Measurements from ENCODE around the gene CCL11.
"Not testable (repeated sequence)": the region's sequence is repeated elsewhere in the genome, so short reads cannot be mapped to it uniquely, and the experiment has no call there.

The CCL11 gene

GRCh38 chr17:34307110-34307509 lies 21.6 kb downstream of the CCL11 start:
- no peak for DNase-seq (ENCODE audit: low read depth in 2 of 2)

- DNase-seq (ENCODE audit: low read depth in 2 of 2): no peak
Observed at GRCh38 chr17:34308371-34308770, 22.8 kb downstream of the CCL11 start.

DNA sequence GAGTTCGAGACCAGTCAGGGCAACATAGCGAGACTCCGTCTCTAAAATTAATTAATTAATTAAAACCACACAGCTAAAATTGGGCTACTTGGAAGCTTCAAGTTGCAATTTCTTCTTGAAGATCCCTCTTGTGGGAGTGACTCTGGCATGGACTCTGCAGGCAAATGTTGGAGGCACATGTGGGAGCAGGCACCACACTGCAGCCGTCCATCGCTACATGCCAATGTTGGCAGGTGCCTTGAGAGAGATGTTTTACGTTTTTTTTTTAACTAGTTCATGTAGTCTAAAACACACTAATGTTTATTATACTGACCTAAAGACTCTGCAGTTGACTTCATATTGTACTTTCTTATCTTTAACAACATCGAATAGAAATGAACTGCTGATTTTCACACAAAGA lies 25.7 kb downstream of the CCL11 start:
- no peak for DNase-seq (ENCODE audit: low read depth in 2 of 2)

- no peak for DNase-seq (ENCODE audit: low read depth in 2 of 2)
Observed at GRCh38 chr17:34312080-34312479, 26.5 kb downstream of the CCL11 start.

DNA sequence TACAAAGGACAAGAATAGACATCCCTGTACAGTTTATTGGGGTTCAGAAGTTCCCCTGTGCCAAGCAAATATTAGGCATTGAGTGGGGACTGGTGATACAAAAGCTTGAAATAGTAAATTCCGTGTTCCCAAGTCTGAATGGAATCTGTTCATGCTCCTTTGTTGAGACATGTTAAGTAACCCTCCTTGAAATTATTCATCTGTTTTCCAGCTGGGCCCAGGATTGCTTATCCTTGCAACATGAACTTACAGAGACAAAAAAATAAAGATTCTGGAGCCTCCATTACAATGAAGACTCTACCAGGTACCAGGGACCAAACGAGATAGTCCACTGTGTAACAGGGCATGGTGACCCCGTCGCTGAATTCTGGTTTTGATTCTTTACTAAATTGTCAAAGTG lies 27.6 kb downstream of the CCL11 start:
- no peak for DNase-seq (ENCODE audit: low read depth in 2 of 2)

GRCh38 chr17:34314279-34314678 lies 28.7 kb downstream of the CCL11 start:
- no peak for DNase-seq (ENCODE audit: low read depth in 2 of 2)

DNA sequence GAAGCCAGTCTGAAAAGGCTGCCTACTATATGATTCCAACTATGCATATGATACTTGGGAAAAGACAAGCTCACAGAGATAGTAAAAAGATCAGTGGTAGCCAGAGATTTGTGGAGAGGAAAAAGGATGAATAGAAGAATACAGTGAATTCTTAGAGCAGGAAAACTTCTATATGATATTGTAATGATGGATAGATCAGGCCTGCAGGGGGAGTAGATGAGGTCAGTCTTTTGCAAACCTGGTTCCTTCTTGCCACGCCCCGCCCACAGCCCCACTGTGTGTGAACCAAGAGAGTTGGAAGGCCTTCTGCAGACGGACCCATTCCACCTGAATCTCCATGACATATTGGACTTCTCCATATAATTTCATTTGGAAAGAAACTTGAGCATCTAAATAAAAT lies 32.9 kb downstream of the CCL11 start:
- DNase-seq (ENCODE audit: low read depth in 2 of 2): peak in 1 of 2 donors; percentile 7

DNA sequence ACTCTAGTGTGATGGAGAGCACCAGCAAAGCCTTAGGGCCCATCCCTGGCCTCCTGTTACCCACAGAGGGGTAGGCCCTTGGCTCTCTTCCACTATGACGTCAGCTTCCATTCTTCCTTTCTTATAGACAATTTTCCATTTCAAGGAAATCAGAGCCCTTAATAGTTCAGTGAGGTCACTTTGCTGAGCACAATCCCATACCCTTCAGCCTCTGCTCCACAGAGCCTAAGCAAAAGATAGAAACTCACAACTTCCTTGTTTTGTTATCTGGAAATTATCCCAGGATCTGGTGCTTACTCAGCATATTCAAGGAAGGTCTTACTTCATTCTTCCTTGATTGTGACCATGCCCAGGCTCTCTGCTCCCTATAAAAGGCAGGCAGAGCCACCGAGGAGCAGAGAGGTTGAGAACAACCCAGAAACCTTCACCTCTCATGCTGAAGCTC lies 33.5 kb downstream of the CCL11 start, which contains the start of gene CCL8:
CCL8 (plus strand) TSS at position 397 of the 445 bp plus-strand sequence. CDS start 67 bp downstream, outside the sequence.
- DNase-seq (ENCODE audit: low read depth in 2 of 2): no peak

DNA sequence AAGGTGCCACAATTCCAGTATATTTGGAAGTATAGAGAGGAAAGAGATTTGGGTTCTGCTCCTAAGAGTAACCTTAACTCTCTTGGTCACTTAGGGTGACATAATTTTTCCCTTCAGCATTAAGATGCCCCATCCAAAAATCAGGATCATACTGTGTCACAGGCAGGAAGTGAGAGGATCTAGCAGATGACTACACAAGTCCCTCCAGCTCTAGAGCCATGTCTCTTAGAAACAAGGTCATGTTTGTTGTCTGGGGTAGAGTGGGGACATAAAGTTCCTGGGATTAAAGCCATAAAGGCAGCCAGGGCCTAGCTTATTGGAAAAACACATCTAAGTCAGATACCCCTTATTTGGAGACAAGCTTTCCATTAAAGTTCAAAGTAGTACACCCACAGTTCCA lies 36.4 kb downstream of the CCL11 start:
- no peak for DNase-seq (ENCODE audit: low read depth in 2 of 2)

DNA sequence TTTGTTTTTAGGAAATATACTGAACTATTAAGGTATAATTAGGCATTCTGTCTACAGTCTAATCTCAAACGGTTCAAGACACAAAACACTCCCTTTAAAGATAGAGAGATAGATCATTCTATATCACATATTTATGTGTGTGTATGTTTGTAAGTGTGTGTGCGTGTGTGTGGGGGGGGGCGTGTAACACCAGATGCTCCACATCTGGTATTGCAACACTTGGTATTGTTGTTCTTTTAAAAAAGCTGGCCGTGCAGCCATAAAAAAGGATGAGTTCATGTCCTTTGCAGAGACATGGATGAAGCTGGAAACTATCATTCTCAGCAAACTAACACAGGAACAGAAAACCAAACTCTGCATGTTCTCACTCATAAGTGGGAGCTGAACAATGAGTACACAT lies 42.0 kb downstream of the CCL11 start:
- DNase-seq (ENCODE audit: low read depth in 2 of 2): not testable (repeated sequence)

GRCh38 chr17:34337701-34338100 lies 52.2 kb downstream of the CCL11 start:
- DNase-seq (ENCODE audit: low read depth in 2 of 2): no peak
